Activated naive CD8-positive, alpha-beta T cell (primary cell): Measurements from ENCODE around the gene CDHR2.

Experiments
- H3K27ac Mint-ChIP-seq: one replicate; pipeline ENCODE4 v1.8.0; 2021; ENCODE audit warnings: mixed read lengths
- H3K27me3 Mint-ChIP-seq: one replicate; pipeline ENCODE4 v1.8.0; 2021; ENCODE audit warnings: mixed read lengths
- H3K36me3 Mint-ChIP-seq: one replicate; pipeline ENCODE4 v1.8.0; 2021; ENCODE audit warnings: mixed read lengths
- H3K4me1 Mint-ChIP-seq: one replicate; pipeline ENCODE4 v1.8.0; 2021; ENCODE audit warnings: low read depth, mixed read lengths
- H3K4me3 Mint-ChIP-seq: one replicate; pipeline ENCODE4 v1.8.0; 2021; ENCODE audit warnings: mild to moderate bottlenecking, mixed read lengths
- H3K9me3 Mint-ChIP-seq: one replicate; pipeline ENCODE4 v1.8.0; 2021; ENCODE audit warnings: low read depth, mixed read lengths

Gene CDHR2

DNA sequence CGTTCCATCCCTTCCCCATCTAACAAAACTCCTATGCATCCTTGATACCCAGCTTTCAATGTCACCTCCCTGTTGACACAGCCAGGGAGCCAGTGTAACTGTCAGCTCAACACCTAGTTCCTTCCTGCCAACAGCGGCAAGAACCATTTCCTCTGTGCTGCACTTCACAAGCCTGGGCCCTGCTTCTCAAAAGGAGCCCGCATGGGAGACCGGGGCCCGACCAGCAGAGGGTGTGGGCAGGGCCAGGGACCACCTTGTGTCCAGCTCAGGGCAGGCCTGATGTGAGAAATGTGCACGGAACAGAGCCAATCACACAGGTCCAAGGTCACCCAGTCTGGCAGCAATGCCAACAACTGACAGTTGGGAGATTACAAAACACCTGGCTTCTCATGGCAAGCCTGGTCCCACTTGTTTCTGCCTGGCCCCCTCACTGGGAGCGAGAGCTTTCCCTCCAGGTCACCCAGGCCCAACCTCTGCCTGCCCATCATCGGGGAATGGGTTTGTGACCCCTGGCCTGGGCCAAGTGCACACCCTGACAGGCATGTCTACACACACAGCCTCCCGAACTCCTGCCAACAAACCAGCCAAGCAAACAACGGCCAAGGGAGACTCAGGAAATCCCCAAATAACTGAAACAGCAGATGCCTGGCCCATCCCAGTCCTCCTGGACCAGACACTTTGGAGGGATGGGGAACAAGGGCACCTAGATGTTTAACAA lies 15.1 kb upstream of the CDHR2 start:
- Mint-ChIP-seq H3K4me3 (peak overlapping the region; percentile 97), H3K27me3 (no peaks in the 10 kb centered on the region), H3K36me3 (peaks cover 2% of the 10 kb centered on the region), H3K4me1 (peaks cover 55% of the 10 kb centered on the region), H3K9me3 (no peaks in the 10 kb centered on the region), H3K27ac (peak overlapping the region; percentile 99)

DNA sequence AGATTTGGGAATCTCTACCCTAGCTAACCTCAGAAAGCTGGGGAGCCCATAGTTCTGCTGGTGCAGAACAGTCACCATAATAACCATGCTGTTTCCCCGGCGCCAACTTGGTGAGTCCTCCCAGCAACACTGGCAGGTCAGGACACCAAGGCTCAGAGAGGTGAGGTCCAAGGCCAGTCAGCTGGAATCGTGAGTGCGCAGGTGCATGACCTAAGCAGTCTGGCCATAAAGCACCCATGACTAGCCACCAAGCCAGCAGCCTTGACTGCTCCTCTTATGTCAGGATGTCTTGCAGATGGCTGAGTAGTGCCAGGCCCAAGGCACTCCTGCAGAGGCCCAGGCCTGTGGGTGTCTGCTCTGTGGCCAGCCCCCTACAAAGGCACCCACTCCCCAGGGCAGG lies 14.5 kb upstream of the CDHR2 start:
- Mint-ChIP-seq H3K27me3 (no peaks in the 10 kb centered on the region), H3K27ac (peak overlapping the region; percentile 99), H3K36me3 (peaks cover 2% of the 10 kb centered on the region), H3K4me1 (peaks cover 55% of the 10 kb centered on the region), H3K4me3 (peak overlapping the region; percentile 97), H3K9me3 (no peaks in the 10 kb centered on the region)

GRCh38 chr5:176535101-176535663 lies 14.0 kb upstream of the CDHR2 start:
- Mint-ChIP-seq H3K27ac (peak overlapping the region; percentile 99), H3K9me3 (no peaks in the 10 kb centered on the region), H3K36me3 (peaks cover 2% of the 10 kb centered on the region), H3K4me1 (peaks cover 58% of the 10 kb centered on the region), H3K4me3 (peak overlapping the region; percentile 97), H3K27me3 (no peaks in the 10 kb centered on the region)

DNA sequence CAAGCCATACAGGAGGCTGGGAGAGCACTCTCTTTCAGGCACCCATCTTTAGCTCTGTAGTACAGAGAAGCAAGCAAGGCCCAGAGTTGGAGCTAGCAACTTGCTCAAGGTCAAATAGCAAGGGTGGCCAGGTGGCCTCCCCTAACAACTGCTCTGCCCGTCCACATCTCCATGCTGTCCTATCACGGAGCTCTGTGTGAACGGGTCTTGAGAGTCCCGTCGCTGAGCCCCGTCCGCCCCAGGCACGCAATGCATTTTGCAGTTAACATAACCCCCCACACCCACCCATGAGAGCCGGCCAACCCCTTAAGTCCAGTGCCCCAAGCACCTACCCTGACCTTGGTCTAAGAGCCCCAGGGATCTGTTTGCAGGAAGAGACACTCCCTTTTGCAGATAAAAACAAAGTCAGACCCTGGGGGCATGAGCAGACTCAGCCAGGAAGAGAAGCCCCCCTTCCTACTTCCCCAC lies 13.4 kb upstream of the CDHR2 start:
- H3K4me3 Mint-ChIP-seq: peak overlapping the region; percentile 97
- H3K27me3 Mint-ChIP-seq: no peaks in the 10 kb centered on the region
- H3K4me1 Mint-ChIP-seq: peaks cover 63% of the 10 kb centered on the region
- H3K9me3 Mint-ChIP-seq: no peaks in the 10 kb centered on the region
- peak overlapping the region; percentile 99 for H3K27ac Mint-ChIP-seq
- peaks cover 2% of the 10 kb centered on the region for H3K36me3 Mint-ChIP-seq

- H3K36me3 Mint-ChIP-seq: no peaks in the 10 kb centered on the region
- no peaks in the 10 kb centered on the region for H3K9me3 Mint-ChIP-seq
- peak overlapping the region; percentile 97 for H3K4me3 Mint-ChIP-seq
- peaks cover 64% of the 10 kb centered on the region for H3K4me1 Mint-ChIP-seq
- H3K27me3 Mint-ChIP-seq: no peaks in the 10 kb centered on the region
- peak overlapping the region; percentile 99 for H3K27ac Mint-ChIP-seq
Observed at GRCh38 chr5:176536132-176536901, 12.8 kb upstream of the CDHR2 start.

- H3K9me3 Mint-ChIP-seq: no peaks in the 10 kb centered on the region
- H3K4me3 Mint-ChIP-seq: peak within 1 kb of the TSS; percentile 97
- H3K36me3 Mint-ChIP-seq: no peaks in the 10 kb centered on the region
Observed at GRCh38 chr5:176536902-176537553, 12.1 kb upstream of the CDHR2 start, which contains the start of gene RNF44. RNF44 (minus strand) TSS chr5:176537402; CDS start chr5:176532472, 4,930 bp downstream.

DNA sequence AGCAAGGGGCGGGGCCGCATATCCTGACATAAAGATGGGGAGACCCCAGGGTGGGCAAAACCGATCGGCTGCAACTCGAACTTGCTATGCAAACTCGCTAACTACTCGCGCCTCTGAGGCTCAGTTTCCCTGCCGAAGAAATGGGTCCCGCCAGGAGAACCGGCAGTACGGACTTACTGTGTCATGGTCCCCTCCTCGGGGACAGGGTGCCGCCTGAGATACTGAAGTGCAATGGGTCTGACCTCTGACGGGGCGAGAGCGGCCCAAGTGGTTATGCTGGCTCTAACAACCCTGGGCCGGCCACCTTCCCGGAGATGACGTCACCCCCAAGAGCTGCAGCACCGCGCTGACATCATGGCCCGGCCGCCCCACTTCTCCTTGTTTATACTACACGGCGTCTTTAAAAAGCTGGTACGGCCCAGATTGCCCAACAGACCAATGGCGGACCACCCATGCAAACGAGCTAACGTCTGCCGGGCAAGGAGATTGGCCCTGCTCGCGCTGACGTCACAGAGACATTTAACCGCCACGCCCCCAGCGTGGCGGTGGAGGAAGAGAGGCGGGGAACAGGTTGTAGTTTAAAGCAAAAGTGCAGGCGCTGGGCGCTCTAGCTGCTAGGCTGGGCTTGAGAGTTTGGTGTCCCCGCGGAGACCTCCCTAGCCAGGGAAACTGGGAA lies 11.4 kb upstream of the CDHR2 start:
- H3K27ac Mint-ChIP-seq: peak overlapping the region; percentile 98
- H3K4me3 Mint-ChIP-seq: peak overlapping the region; percentile 97
- H3K36me3 Mint-ChIP-seq: no peaks in the 10 kb centered on the region
- H3K9me3 Mint-ChIP-seq: no peaks in the 10 kb centered on the region
- peaks cover 69% of the 10 kb centered on the region for H3K4me1 Mint-ChIP-seq
- H3K27me3 Mint-ChIP-seq: no peaks in the 10 kb centered on the region

More at GRCh38 chr5:176536902-176537553, 12.1 kb upstream of the CDHR2 start, which contains the start of gene RNF44:
- Mint-ChIP-seq H3K27me3 (no peaks in the 10 kb centered on the region), H3K4me1 (peaks cover 64% of the 10 kb centered on the region), H3K27ac (peak within 1 kb of the TSS; percentile 99)

DNA sequence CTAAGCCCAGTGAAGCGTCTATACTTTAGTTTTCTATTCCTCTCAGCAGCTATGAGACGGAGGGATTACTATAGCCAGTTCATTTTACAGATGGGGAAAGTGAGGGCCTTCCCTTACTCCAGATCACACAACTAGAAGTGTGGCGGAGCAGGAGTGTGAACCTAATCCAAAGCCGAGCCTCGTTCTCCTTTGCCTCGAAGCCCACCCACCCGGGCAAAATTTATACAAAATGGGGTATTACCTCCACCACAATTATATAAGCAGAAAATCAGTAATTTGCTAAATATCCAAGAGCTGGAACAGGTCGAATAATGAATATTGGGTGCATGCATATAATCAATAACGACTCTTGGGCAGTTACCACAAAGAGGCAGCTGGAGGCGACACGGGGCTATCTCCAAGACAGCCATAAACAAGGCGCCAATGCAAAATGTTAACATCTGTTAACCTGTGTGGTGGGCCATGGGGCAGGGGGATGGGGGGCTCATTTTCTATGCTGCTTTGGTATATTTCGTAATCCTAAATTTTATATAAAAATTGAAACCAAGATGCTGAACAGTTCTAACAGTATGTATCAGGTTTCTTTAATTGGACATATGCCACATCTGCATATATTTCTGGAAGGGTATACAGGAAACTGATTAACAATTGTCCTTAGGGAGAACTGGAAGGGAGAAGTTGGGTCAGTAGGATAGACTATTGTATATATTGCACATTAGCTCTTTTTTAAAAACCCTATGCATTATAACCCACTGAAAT lies 10.7 kb upstream of the CDHR2 start:
- Mint-ChIP-seq H3K36me3 (no peaks in the 10 kb centered on the region), H3K4me1 (peaks cover 65% of the 10 kb centered on the region), H3K27ac (peak overlapping the region; percentile 98), H3K27me3 (no peaks in the 10 kb centered on the region), H3K4me3 (peak overlapping the region; percentile 97), H3K9me3 (no peaks in the 10 kb centered on the region)

- Mint-ChIP-seq H3K9me3 (no peaks in the 10 kb centered on the region), H3K4me3 (no peak overlapping the region), H3K4me1 (peaks cover 63% of the 10 kb centered on the region)
Observed at GRCh38 chr5:176538989-176539384, 10.2 kb upstream of the CDHR2 start.

DNA sequence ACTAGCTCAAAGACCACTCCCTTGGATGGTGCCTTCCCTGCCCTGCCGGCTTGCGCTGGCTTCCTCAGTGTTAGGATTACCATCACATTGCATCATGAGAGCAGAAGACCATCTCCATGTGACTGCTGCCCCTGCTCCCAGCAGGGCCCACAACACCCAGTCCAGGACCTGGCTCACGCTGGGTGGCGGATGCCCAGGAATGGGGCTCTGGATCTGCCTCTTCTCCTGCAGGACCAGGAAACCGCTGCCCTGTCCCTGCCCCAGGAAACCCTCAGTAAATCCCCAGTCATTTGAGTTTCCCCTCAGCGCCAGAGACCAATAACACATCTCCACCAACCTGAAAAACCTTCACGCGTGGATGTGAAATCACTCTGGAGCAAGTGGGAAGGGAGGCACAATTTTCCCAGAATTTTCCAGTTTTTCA lies 8.7 kb upstream of the CDHR2 start:
- Mint-ChIP-seq H3K27me3 (no peaks in the 10 kb centered on the region), H3K4me1 (peaks cover 63% of the 10 kb centered on the region), H3K4me3 (peak overlapping the region; percentile 89), H3K36me3 (no peaks in the 10 kb centered on the region), H3K9me3 (no peaks in the 10 kb centered on the region), H3K27ac (peak overlapping the region; percentile 98)

More at GRCh38 chr5:176538989-176539384, 10.2 kb upstream of the CDHR2 start:
- no peaks in the 10 kb centered on the region for H3K36me3 Mint-ChIP-seq
- peak overlapping the region; percentile 98 for H3K27ac Mint-ChIP-seq
- no peaks in the 10 kb centered on the region for H3K27me3 Mint-ChIP-seq

- Mint-ChIP-seq H3K4me1 (peaks cover 68% of the 10 kb centered on the region), H3K9me3 (no peaks in the 10 kb centered on the region), H3K4me3 (peak overlapping the region; percentile 89), H3K36me3 (no peaks in the 10 kb centered on the region), H3K27me3 (no peaks in the 10 kb centered on the region), H3K27ac (peak overlapping the region; percentile 98)
Observed at GRCh38 chr5:176540956-176541337, 8.2 kb upstream of the CDHR2 start.

- no peaks in the 10 kb centered on the region for H3K36me3 Mint-ChIP-seq
- no peaks in the 10 kb centered on the region for H3K9me3 Mint-ChIP-seq
- H3K4me3 Mint-ChIP-seq: peak overlapping the region; percentile 89
- peaks cover 72% of the 10 kb centered on the region for H3K4me1 Mint-ChIP-seq
- no peaks in the 10 kb centered on the region for H3K27me3 Mint-ChIP-seq
- peak overlapping the region; percentile 94 for H3K27ac Mint-ChIP-seq
Observed at GRCh38 chr5:176541338-176542134, 7.6 kb upstream of the CDHR2 start.

DNA sequence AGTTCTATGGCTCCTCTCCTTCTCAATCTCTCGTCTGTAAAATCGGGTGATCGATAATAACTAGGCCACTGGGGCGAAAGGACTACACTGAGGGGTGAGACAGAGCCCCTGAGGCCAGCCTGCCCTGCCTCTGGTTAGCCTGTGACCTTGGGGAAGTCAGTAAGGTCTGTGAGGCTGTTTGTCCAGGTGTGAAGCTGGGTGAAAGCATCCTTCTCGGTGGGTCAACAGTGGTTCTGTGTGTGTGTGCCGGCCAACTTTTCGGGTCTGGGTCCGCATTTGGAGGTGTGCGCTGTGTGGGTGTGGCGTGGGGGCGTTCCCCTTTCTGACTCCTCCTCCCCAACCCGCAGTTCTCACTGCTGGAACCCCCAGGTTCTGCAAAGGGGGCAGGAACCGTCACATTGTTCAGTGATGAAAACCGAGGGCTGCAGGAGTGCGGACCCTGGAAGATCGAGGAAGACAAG lies 7.0 kb upstream of the CDHR2 start:
- Mint-ChIP-seq H3K4me1 (peaks cover 72% of the 10 kb centered on the region), H3K36me3 (no peaks in the 10 kb centered on the region), H3K9me3 (no peaks in the 10 kb centered on the region), H3K27me3 (no peaks in the 10 kb centered on the region), H3K27ac (peak overlapping the region; percentile 94), H3K4me3 (peak overlapping the region; percentile 89)
